Stimulated activated naive CD8-positive, alpha-beta T cell treated with anti-CD3 and anti-CD28 coated beads, Interleukin-15, Interleukin-2, amounts not matched to agents 100 U/mL and 50 U/mL, for 24 hours (primary cell): ENCODE data around the gene GNAO1.

Experiments
- ATAC-seq: fragments of 150-1000 bp; cut with Tn5 transposase; one replicate; pipeline ENCODE4 v1.10.0; 2021
- DNase-seq: peaks from one replicate; pipeline ENCODE4 v3.0.0; 2021

Gene GNAO1

DNA sequence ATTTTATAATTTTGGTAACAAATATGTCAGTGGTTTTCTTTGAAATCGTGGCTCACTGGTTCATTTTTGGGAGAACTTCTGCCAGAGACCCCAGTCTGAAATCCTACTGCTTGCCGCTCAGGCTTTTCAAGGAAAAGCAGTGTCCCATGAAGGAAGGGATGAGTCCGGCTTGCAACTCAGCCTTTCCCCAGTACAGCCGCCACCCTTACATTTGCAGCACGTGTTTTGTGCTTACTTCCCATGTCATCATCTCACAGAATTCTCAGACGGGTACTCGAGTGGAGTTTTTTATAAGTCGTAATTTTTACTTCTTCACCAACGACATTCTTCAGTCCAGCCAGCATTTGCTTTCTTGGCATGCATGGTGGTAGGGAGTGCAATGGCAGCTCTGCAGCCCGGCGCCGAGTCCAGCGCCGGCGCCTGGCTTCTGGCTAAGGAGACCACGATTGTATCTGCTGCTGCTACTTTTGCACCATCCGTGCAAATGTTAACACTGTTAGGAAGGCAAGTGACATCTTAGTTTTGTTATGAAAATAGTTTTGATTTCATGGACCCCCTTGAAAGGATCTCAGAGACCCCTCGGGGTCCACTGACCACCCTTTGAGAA lies 123.1 kb downstream of the GNAO1 start:
- DNase-seq (no peak), ATAC-seq (no peak)

DNA sequence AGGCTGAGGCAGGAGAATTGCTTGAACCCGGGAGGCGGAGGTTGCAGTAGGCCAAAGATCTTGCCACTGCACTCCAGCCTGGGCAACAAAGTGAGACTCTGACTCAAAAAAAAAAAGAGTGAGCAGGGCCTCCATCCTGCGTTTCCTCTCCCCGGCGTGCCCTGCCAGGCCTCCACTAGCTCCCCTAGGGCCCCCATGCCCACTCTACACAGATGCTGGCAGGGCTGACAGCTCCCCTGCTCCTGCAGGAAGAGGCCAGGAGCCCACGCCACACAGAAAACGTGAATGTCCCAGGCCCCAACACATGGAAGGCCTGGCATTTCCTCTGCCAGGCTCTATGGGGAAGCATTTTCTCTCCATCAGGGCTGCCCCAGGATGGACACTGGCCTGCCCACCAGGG lies 124.7 kb downstream of the GNAO1 start:
- ATAC-seq = no peak
- no peak for DNase-seq

DNA sequence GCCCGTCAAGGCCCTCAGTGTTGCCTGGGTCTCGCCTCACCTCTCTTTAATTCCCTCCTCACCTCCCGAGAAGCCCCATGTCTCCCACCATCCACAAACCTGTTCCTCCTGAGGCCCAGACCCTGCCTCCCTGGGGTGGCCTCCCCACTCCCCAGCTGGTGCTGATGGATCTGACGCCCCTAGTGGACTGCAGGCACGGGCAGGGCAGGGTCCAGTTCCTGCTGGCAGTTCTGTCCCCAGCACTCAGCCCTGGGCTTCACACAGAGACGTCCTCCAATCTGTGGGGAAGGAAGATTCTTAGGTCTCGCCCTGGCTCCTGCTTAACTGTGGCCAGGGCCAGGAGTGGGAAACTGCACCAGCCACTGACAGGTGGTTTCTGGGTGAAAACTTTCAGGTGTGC lies 125.3 kb downstream of the GNAO1 start:
- DNase-seq (no peak), ATAC-seq (no peak)

DNA sequence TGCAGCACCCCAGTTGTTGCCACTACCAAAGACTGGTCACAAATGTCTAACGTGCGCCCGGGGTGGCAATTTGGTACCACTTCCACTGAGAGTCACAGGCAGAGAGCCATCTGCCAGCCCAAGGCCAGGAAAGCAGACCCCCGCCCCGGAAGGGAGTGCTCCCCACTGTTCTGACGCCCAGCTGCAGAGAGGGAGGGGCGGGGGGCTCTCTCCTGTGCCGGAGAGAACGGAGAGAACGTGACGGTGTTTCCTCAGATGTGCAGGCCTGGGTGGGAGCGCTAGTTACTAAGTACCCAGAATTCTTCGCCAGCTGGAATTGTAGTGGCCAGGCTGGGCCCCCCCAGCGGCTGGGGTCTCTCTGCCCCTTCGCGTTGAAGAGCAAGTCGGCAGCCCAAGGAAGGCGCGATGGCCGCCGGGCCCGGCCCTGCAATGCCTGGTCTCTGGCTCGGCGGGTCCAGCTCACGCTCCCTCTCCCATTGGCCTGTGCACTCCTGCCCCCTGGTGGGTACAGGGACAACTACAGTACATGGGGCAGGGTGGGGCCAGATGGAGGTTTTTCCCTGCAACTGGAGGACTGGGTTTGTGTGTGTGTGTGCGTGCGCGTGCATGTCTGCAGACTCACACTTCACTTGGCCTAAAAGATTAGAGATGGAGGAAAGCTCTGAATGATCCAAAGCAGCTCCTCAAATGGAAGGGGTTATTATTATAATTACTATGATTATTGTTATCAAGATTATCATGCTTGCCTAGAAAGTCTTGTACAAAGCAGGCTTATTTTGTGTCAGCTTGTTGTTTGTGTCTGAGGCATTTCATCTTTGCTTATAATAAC lies 126.9 kb downstream of the GNAO1 start:
- DNase-seq (peak; percentile 85), ATAC-seq (peak; percentile 92)

DNA sequence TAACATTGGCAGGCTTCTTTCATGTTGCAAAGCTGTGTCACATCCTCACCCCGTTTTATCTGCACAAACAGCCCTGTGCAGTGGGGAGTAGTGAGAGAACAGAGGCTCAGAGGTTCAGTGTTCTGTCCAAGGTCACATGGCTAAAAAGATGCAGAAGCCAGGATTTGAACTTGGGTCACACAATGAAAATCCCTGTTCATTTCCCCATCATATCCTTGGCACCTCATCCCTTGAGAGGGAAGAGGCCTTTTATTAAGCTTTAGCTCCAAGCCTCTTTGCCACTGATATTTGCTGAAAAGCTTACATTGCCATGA lies 127.5 kb downstream of the GNAO1 start:
- DNase-seq (no peak), ATAC-seq (no peak)

DNA sequence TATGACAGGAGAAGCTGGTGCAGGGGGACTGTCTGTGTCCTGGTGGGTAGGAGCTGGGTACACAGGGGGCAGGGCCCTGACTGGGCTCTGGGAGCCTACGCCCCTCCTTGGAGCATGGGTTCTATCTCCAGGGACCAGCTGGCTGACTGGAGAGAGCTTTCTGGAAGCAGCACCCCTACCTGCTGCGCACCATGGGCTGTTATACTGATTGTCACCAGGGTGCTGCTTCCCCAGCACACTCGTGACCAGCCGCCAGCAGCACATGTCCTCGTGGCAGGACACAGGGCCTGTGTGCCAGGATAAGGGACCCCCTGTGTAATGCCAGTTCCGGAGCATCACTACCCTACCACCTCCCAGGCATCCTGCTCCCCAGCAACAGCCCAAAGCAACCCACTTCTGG lies 128.1 kb downstream of the GNAO1 start:
- DNase-seq (no peak), ATAC-seq (no peak)

DNA sequence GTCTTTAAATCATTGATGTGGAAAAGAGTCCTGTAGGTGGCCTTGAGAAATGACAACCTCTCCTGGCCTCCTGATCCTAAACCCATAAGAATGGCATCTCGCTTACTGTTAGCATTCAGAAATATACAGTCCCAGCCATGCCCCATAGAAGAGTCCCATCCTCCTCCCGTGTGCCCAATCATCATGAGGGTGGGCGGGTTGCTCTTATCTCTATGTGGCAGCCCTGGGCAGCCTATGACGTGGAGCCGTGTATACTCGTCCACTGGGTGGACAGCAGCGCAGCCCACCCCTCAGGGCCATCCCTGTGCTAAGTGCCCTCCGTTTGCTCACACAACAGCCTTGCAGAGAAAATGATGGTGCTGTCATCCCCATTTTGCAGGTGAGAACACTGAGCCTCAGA lies 128.8 kb downstream of the GNAO1 start:
- no peak for ATAC-seq
- no peak for DNase-seq

DNA sequence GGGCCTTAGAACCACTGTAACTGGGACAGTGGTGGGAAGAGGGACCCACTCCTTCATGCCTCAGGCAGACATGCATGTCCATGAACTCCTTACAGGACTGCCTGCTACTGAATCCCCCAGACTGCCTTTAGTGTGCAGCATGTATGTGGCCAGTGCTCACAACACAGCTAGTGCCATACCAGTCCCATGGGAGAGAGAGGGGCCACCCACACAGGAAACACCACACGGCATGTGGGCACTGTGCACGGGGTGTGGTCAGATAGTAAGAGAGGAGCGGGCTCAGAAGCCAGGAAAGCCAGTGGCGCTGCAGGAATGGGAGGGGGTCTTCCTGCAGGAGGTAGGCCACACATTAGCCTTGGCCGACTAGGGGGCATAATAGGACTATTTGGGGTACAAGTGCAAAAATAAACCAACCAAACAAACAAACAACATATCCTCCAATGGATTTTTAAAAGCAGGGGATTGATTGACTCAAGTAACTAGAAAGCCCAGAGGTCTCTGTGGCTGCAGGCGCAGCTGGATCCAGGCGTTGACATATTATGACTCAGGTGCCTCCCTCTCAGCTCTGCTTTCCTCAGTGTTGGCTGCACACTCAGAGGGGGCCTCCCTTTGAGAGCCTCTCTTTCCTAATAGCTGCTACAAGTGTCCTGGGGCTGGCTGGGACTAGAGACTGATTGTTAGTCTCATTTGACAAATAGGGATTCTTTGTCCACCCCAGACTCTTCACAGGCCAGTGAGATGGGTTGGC lies 129.7 kb downstream of the GNAO1 start:
- ATAC-seq (peak; percentile 10), DNase-seq (no peak)

DNA sequence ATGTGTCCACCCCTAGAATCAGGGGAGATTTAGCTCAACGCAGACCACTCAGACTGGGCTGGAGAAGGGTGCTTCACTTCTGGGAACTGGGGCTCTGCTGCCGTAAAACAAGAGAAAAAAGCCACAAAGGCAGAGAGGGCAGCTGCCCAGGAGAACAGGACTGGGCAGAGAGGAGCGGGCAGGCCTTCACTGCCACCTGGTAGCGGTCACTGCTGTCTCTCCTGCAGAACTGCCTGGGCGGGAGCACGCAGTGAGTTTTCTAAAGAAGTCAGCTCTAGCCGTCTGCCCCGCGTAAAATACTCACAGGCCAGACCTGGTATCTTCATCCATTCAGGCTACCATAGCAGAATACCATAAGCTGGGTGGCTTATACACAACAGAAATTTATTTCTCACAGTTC lies 130.3 kb downstream of the GNAO1 start:
- ATAC-seq = no peak
- DNase-seq = no peak

DNA sequence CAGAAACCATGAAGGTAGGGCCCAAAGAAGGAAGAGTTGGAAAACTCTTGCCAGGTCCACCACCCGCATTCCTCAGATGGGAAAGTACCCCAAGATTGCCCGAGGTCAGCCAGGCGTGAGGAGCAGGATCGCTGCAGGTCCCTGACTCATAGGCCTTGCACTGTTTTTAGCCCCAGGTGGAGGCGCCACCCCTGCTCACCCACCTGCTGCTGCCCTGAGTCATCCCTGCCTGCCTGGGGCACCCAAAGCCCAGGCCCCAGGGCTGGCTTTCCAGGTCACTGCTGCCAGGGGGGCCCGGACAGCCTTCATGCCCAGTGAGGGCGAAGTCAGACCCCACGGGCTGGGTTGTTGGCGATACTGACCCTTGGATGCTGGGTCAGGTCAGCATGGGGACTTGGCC lies 133.1 kb downstream of the GNAO1 start:
- DNase-seq (no peak), ATAC-seq (peak; percentile 31)

DNA sequence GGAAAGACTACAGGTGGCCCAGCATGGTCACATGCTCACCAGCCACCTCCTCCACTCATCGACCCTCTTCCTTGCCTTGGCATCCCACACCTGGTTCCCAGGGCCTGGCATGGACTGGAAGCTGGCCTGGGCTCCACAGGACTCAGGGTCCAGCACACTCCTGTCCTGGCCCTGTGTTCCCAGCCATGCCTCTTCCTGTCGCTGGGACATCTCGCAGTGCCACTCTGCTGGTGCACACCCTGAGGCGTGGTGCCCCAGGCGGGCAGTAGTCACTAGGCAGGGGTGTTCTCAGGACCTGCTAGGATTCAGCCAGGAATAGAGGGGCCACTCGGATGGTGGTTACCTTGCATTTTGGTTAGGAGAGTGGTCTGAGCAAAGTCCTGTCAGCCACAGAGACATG lies 134.7 kb downstream of the GNAO1 start:
- ATAC-seq (no peak), DNase-seq (no peak)

DNA sequence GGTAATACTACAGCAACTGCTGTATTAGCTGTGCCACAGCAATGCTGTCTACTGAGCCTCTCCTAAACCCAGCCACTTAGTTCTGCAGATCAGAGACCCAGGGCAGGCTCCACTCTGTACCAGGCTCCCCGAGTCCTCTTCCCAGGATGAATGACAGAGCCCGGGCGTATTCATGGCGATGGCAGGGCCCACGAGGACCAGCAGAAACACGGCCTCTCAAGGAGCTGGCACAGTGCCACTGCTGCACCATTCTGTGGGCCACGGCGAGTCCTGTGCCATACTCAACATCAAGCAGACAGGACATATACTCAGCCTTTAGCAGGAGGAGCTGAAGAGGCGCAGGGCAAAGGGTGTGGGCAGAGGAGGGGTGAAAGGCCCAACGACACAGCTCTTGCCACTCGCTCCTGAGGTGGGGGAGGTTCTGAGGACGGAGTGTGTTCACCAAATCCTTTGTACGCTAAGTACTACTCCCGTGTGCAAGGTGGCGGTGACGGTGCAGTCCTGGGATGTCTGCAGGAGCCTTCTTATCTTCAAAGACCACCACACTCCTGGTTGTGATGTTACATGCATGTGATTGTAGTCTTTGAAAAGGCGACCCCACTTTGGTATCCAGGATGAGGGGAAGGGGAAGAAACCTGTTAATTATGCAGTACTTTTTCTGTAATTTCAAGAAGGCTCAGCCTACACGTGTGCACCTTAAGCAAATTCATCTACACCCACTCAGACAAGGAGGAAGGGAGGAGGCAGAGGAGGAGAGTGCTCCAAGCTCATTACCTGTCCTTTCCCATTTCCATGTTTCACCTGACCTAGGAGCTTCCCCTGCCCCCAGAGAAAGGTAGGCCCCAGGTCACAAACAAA lies 136.0 kb downstream of the GNAO1 start:
- DNase-seq = no peak
- ATAC-seq = no peak

DNA sequence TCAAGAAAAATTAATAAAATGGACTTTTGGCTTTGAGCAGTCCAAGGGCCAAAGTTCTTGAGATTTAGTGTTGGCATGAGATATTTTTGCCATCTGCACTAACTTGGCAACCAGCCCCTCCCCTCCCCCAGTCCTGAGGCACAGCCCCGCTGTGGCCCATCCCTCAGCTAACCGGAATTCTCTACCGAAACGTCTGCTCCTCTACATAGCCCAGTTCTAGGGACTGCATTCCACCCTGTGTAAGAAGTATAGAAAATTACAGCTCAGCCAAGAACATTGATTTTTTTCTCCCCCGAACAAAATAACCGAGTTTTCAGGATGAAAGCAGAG lies 136.6 kb downstream of the GNAO1 start:
- no peak for DNase-seq
- no peak for ATAC-seq

DNA sequence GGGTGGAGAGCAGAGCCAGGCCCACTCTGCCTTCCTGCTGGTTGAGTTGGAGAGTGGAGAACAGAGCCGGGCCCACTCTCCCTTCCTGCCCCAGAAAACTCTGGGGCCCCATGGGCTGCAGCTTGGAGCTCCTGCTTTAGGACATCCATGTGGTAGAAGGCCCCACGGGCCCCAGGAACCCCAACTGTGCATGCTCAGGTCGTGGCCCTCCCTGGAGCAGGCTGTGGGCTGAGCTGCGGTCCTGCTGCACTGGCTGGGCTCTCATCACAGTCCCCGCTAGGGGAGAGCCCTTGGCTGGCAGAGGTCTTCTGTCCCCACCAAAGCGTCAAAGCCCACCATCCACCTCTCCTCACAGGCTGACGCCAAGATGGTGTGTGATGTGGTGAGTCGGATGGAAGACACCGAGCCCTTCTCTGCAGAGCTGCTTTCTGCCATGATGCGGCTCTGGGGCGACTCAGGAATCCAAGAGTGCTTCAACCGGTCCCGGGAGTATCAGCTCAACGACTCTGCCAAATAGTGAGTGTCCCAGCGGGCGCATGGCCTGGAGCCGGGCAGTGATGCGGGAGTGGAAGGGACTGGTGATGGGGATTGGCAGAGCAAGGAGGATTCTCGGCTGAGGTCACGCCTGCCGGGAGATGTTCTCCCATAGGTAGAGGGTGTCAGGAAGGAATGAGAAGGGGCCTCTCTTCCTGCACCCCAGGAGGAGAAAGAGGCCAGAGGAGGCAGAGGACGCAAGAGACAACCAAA lies 137.2 kb downstream of the GNAO1 start:
- no peak for DNase-seq

DNA sequence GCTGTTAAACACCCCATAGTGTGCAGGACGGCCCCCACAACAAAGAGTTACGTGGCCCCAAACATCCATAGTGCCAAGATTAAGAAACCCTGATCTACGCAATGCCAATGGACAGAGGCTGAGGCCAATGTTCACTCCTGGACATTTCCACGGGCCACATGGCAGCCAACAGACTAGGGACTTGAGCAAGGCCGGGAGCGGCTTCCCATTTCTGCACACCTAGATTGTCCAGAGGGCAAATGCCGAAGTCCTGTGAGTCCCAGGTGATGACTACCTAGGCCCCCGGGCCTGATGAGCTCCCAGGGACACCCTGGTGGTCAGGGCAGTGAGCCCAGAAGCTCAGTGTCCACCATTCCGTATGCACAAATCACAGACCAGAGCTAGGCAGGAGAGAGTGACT lies 138.6 kb downstream of the GNAO1 start:
- ATAC-seq = no peak

More for the DNA sequence above, 137.2 kb downstream of the GNAO1 start:
- ATAC-seq = no peak

DNA sequence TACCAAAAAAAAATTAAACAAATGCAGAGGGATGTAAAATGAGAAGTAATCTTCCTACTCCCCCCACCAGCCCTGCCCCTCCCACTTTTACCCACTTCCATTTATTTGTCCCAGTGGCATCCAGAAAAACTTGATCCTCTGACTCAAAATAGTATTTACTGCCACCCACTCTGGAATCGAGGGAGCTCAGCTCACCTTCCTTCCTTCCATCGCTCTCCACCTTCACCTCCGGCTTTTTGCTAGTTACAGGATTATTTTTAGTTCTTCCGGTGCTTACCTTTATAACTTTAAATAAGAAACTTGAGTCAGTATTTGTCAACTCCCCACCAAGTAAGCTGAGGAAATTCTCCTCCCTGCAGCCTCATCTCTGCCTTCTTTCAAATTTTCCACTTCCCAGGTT lies 139.2 kb downstream of the GNAO1 start:
- ATAC-seq (no peak), DNase-seq (no peak)

More for the DNA sequence above, 138.6 kb downstream of the GNAO1 start:
- DNase-seq = no peak

DNA sequence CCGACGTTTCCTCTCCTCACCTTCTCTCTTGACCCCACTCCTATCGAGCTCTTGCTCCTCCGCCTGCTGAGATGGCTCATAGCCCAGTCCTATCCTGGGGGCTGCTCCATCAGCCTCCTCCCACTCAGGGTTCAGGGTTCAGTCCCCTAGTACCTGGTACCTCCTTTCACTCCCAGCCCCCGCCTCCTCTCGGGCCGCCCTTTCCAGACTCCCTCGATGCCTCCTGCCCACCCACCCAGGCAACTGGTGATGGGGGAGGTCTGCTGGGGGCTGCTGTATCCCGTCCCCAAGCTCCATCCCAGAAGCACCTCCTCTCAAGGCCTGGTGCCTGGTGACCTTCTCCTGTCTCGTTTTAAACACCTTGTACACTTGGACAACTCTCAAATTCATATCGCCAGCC lies 140.1 kb downstream of the GNAO1 start:
- DNase-seq (no peak), ATAC-seq (no peak)

DNA sequence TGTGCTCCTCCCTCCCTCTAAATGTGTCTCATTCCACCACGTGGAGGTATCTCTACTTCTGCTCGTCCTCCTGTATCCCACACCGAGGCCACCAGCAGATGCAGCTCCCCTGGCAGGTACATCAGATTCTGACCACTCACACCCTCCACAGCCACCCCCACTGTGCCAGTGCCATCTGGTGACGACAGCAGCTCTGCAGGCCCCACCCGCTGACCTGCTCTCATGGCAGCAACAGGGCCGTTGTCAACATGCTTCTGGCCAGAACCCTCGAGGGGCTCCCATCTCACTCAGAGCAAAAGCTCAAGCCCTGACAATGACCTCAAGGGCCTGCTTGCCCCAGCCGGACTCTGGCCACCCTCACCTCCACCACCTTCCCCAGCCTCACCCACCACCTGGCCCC lies 140.6 kb downstream of the GNAO1 start:
- DNase-seq (no peak), ATAC-seq (no peak)

DNA sequence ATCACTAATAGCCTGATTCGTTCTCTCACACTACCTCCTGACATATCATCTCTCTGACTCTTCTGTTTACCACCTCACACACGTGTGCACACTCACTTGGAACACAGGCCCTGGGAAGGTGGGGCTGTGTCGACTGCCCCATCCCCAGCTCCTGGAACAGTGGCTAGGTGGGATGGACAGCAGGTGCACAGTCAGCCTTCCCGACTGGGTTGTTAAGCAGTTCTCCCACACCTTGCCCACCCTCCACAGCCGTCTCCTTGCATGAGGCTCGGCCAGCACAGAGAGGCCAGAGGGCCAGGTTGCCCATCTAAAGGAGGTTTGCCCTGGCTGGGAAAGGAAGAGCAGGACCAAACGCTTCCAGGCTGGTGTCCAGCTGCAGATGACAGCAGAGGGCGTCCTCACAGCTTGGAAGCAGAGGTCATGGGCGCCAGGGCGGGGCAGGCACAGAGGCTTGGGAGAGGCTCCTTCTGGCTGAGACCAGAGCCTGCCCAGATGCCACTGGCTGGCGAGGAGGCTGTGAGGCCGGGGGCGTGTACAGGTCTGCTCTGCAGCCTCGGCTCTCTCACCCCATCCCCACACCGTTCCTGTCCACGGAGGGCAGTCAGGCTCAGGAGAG lies 141.3 kb downstream of the GNAO1 start:
- no peak for ATAC-seq
- no peak for DNase-seq

DNA sequence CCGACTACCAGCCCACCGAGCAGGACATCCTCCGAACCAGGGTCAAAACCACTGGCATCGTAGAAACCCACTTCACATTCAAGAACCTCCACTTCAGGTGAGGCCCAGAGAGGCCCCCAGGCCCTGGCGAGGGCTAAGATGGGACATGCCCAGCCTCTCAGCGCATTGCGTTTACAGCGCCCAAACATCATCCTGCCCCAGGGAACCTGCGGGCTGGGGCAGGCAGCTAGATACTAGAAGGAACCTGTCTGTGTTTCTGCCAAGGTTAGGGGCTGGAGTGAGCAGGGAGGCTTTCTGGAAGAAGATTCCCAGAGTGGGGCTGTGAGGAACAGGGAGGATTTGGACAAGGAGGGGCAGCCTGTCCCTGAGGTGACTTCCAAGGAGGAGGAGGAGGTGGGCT lies 143.5 kb downstream of the GNAO1 start:
- no peak for ATAC-seq
- no peak for DNase-seq

DNA sequence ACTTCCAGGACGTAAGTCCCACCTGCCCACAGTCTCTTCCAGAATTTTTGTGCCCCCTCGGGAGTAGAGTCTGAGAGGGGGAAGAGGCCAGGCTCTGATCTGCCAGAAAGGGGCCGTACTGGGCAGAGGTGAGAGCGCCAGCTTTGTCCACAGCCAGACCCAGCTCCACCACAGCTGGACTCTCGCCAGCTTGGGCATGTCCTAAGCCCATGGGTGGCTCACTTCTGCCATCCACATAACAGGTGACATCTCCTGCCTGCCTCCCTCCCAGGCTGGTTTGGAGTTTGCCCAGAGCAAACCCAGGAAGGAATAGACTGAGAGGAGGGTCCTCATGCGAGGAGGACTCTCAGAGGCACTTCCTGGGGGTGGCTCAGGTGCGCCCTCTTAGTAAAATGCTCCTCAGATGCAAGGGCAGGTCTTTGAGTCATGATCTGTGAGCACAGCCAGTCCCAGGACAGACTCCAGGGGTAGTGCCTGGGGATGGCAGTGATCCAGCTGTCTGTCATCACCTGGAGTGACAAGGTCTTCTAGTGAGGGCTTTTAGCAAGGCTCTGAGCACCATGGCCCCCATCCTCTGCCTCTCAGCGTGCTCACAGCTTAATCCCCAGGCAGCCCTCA lies 144.9 kb downstream of the GNAO1 start:
- ATAC-seq (no peak), DNase-seq (no peak)
